ENCODE data around the gene KICS2.
"Not testable (repeated sequence)": the region's sequence is repeated elsewhere in the genome, so short reads cannot be mapped to it uniquely, and the experiment has no call there.

The KICS2 gene

DNA sequence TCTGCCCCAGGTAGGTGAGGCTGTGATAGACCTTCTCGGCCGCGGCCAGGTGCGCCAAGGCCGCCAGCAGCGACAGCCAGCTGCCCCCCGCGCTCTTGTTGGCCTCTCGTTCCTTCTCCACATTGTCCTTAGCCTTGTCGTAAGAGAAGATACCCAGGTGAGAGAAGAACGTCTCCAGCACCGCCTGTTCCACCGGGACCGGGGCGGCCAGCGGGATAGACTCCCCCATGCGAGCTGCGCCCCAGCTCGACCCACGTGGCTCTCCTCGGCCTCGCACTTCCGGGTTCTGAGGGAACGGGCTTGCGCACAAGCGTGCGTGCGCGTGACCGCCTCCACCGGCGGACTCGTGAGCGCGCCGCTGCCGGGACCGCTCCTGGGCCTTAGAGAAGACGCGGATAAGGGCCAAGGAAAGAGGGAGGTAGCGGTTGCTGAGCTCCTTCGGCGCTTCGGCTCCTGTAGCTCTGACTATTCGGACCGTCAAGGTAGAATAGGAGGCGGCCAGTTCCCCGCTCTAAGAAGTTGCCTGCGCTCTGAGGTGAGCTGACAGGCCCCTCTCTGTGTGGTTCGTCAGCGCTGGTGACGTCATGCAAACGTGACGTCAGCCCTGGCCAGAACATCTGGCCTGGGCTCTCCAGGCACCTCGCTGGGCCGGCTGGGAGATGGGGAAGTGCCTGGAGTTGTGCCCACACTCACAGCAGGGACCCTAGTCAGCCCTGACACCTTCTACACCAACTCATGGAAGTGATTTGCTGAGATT, at the start of gene KICS2:
KICS2 (minus strand) TSS at position 288 of the 757 bp plus-strand sequence; CDS start at position 229, 59 bp downstream.
- DNase-seq (ENCODE audit: low read depth in 2 of 2) = peak; percentile 85 to 86

DNA sequence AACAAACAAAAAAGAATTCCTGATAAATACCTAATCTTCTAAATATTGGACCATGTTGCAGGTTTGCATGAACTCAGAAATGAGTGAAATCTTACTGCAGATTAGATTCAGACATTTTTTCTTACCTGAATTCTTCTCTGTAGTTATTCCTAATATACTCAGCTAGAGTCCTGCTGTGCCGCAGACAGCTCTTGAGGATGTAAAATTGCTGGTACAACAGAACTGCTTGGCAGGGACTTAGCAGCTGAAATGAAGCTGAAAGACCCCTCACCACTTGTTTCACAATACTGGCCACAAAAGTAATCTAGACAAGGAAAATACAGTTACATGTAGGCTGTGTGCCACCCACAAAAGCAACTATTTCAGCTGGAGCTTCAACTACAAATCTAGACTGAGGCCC, 48.3 kb upstream of the KICS2 start:
- no peak for DNase-seq (ENCODE audit: low read depth in 2 of 2)

DNA sequence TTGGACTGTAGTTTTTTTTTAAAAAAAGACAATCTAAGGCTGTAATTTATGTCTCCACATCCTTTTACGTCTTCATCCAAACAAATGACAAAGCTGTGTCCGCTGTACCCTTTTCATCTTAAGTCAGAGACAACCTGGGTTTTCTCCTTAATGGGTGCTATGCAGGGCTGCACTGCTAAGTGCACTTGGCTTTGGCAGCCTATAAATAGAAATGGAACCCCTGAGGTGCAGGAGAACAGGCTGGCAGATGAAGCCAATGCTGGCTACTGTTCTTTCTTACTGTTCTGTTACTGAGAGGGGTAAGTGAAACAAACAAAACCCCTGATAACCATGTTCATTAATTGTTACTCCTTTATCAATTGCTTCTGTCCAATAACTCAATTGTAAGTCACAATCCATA, 47.1 kb upstream of the KICS2 start:
- no peak for DNase-seq (ENCODE audit: low read depth in 2 of 2)

DNA sequence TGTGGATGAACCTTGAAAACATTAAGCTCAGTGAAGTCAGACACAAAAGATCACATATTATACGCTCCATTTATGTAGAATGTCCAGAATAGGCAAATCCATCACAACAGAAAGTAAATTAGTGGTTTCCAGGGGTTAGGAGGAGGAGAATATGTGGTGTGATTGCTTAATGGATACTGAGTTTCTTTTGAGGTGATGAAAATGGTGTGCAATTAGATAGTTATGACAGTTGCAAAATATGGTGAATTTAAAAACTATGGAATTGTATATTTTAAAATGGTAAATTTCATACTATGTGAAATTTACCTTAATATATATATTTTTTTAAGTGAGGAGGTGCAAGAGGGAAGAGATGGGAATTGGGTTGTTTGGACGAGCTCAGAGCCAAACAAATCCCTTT, 46.3 kb upstream of the KICS2 start:
- DNase-seq (ENCODE audit: low read depth in 2 of 2) = no peak

DNA sequence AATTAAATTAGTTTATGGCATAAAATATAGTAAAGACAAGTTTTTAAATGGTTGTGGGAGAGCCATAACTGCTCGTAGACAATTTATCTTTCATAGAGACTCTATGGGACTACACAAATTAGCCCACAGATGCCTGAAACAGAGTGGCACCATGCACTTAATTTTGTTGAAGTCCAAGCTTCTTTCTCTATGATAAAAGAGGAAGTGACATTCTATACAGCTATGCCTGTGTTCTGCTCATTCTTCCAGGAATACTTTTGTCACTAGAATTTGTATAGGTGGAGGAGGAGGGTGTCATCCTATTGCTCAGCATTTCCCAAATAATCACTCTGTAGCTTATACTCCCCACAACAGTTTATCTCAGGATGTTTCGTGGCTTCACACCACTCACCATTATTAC, 43.7 kb upstream of the KICS2 start:
- DNase-seq (ENCODE audit: low read depth in 2 of 2) = no peak

DNA sequence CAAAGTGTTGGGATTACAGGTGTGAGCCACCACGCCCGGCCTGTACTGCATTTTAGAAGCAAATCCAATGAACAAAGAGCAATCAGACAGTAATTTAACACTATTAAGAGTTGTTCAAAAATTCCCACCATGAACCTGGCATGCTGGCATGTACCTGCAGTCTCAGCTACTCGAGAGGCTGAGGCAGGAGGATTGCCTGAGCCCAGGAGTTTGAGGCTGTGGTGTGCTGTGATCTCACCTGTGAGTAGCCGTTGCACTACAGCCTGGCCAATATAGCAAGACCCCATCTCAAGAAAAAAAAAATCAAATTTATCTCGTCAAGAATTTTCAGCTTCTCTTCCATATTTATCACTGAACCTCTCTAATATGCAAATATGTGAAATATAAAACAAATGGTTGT, 39.7 kb upstream of the KICS2 start:
- DNase-seq (ENCODE audit: low read depth in 2 of 2) = no peak

DNA sequence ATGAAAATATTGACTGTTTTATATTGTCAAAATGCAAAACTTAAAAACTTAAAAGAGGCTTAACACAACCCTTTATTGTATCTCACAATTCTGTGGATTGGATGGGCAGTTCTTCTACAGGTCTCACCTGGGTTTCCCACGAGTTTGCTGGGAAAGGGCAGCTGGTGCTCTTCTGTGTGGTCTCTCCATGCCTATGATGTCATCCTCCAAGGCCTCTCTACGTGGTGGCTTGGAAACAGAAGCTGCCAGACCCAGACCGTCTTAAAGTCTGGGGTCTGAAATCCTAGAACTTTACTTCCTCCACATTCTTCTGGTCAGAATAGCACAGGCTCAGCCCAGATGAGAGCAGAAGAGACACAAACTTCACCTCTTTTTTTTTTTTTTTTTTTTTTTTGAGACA, 36.5 kb upstream of the KICS2 start:
- no peak for DNase-seq (ENCODE audit: low read depth in 2 of 2)

DNA sequence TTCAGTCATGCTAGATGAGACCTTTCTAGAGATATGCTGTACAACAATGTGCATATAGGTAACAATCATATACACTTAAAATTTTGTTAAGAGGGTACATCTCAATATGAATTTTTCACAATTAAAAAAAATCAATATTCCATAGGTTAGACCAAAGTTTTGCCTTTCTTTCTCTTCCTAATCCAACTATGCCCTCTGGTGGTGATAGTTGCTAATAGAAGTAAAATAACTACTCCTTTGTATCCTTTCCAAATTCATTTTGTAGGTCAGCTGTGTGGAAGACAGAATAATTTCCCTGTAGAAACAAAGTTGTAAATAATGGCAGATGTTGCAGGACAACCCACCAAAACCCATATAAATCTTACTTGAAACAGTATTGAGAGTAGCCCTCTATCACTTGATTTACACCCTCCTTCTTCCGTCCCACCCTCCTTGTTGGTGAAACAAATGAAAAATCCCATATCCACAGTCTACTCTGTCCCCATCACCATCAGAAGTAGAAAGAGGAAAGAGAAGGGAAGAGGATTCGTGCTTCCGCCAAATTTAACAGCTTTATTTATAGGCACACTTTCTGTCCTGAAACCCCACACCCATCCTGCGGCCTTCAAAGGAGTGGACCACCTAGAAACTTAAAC, 34.2 kb upstream of the KICS2 start:
- DNase-seq (ENCODE audit: low read depth in 2 of 2) = no peak

DNA sequence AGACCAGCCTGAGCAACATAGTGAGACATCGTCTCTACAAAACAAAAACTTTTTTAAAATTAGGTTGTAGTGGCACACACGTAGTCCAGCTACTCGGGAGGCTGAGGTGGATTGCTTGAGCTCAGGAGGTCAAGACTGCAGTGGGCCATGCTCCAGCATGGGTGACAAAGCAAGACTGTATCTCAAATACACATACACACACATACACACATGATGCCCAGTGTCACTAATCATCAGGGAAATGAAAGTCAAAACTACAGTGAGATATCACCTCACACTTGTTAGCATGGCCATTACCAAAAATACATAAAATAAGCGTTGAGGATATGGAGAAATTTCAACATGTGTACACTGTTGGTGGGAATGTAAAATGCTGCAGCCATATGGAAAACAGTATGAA, 33.2 kb upstream of the KICS2 start:
- DNase-seq (ENCODE audit: low read depth in 2 of 2) = no peak

DNA sequence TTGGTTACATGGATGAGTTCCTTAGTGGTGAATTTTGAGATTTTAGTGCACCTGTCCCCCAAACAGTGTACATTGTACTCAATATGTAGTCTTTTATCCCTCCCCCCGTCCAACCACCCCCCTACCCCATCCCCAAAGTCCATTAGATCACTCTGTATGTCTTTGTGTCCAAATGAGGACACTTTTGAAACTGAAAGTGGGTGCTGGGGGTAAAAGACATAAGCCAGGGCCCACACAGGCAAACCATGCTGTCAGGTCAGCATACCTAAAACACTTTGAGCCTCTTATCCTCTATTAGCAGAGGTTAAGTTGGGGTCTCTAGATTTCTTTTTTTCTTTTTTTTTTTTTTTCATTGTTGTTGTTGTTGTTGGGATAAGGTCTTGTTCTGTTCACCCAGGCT, 31.3 kb upstream of the KICS2 start:
- no peak for DNase-seq (ENCODE audit: low read depth in 2 of 2)

DNA sequence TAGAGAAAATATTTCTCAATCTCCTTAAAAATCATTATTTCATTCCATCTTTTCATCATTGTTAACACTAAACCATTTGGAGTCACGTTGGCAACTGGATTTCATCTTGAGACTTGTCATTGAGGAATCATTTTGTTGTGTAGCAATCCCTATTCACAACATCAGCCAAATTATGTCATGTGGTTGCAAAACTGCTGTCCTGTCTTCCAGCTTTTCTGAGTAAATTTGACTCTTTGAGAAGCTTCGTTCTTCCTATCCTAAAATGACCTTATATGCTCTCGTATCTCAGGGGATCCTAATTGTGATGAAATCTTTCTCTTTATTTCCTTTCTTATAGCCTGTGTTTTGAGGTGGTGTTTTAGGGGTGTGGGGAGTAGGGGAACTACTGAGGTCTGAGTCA, 30.6 kb upstream of the KICS2 start:
- no peak for DNase-seq (ENCODE audit: low read depth in 2 of 2)

DNA sequence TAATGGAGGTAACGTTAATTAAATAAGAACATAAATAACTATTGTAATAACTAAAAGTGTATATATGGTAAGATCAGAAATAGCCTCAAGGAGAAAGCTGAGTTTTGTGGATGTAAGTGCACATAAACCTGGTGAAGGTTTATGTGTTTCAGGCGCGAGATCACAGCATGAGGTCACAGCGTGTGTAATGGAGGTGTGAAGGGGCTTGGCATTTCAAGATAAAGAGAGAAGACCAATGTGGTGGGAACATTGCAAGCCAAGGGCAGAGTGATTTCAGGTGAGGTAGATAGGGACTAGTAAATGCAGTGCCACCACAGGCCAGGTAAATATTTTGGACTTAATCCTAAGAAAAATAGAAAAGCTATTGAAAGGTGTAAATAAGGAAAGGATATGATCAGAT, 21.7 kb upstream of the KICS2 start:
- no peak for DNase-seq (ENCODE audit: low read depth in 2 of 2)

DNA sequence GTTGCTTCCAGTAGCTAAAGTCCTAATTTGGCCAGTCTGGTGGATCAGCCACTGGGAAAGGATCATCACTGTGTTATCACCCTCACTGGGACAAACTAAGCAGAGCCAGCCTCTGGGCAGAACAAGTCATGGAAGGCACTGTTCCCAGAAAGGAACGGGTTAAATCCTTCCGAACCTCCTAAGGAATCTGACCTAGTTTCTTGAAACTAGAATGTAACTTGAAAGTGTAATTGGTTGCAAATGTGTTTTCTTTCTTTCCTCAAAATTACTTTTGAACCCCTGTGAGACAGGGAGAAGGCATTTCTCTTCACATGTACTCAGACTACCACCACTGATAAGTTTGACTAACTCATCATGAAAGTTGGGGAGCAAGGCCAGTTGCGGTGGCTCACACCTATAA, 18.7 kb upstream of the KICS2 start:
- no peak for DNase-seq (ENCODE audit: low read depth in 2 of 2)

DNA sequence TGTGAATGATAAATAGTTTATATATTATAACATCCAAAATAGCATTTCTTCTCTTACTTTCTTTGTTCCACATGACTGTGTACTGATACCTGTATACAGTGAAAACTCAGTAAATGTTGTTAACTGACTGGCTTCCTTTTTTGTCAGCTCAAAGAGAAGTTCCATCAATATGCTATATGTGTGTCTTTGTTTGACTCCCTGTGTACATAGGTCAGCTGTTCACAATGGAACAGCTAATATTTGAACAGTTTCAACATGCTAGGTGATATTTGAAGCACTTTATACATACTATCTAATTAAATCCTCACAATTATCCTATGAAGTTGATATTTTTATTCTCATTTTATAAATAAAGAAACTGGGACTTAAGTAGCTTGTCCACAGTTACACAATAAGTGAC, 15.3 kb upstream of the KICS2 start:
- DNase-seq (ENCODE audit: low read depth in 2 of 2) = no peak

DNA sequence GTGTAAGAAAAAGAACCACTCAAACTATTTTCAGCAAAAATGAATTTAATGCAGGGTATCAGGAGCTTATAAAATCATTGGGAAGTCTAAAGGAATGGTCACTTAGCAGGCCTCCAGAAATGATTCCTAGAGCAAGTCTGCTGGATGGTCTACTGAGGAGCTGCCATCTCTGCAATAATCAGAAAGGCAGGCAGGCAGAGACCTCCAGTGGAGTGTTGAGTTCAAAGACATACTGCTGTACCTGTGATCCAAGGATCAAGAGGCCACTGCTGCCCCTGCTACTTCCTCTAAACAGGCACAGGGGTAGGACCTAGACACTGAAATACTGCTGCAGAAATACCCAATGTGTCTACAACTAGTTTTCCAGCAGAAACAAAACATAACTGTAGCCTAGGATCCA, 14.5 kb upstream of the KICS2 start:
- DNase-seq (ENCODE audit: low read depth in 2 of 2) = no peak

DNA sequence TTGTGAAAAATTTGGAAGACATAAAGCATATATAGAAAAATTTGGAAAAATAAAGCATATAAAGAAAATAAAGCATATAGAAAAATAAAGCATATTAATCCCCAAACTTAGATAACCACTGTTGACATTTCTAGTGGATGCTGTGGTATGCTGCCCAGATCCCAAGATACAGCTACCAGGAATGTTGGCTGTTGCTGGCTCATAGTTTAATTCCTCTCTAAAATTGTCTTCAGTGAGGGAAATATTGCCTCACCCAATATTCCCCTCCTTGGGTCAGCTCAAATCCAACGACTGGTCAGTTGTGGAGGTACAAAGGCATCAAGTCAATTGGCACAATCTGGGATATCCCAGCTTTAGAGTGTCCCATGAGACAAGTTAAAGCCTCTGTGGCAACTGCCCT, 10.1 kb upstream of the KICS2 start:
- DNase-seq (ENCODE audit: low read depth in 2 of 2) = no peak

DNA sequence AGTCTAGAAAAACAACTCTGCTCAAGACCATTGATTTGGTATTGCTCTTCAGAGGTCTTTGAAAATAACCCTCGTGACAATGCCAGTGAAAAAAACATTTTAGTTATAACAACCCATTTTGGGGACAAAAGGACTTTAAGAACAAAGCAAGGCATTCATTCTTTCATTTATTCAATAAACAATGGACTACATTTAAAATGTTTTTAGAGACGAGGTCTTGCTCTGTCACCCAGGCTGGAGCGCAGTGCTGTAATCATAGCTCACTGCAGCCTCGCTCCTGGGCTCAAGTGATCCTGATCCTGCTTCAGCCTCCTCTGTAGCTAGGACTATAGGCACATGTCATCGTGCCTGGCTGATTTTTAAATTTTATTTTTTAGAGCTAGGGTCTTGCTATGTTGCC, 7.7 kb upstream of the KICS2 start:
- no peak for DNase-seq (ENCODE audit: low read depth in 2 of 2)

DNA sequence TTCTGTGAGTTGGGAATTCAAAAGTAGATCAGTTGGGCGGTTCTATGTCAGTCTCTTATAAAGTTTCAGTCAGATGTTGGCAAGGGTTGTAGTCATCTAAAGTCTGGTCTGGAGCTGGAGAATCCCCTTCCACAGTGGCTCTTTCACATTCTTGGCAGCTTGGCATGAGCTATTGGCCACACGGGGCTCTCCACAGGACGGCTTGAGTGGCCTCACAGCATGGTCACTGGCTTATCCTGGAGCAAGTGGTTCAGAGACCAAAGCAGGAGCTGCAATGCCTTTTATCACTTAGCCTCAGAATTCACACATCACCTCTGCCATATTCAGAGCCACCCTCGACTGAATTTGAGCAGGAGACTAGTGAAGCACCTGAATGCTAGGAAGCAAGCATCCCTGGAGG, 7.1 kb upstream of the KICS2 start:
- DNase-seq (ENCODE audit: low read depth in 2 of 2) = no peak

DNA sequence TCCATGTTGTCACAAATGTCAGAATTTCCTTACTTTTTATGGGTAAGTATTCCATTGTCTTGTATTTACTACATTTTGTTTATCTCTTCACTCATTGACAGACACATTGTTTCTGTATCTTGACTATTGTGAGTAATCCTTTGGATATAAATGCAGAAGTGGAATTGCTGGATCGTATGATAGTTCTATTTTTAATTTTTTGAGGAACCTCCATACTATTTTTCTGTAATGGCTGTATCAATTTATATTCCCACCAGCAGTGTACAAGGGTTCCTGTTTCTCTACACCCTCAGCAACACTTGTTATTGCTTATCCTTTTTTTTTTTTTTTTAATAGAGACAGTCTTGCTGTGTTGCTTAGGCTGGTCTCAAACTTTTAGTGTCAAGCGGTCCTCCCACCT, 3.5 kb upstream of the KICS2 start:
- DNase-seq (ENCODE audit: low read depth in 2 of 2) = no peak

DNA sequence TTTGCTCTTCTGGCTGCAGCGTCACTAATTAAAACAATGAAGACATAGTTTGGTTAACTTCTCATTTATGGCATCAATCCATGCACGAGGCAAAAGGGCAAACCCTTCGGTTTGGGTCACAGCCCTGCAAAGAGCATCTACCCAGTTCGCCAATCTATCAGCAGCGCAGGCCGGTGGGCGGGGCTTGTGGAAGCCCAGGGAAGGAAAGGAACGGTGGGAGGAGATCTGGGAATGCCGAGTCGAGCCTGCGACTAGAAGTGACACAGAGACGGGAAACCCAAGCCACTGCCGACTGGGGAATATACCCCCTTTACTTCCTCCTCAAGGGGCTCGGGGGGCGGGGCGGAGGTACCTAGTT, 466 bp downstream of the KICS2 start:
- peak; percentile 54 to 59 for DNase-seq (ENCODE audit: low read depth in 2 of 2)

DNA sequence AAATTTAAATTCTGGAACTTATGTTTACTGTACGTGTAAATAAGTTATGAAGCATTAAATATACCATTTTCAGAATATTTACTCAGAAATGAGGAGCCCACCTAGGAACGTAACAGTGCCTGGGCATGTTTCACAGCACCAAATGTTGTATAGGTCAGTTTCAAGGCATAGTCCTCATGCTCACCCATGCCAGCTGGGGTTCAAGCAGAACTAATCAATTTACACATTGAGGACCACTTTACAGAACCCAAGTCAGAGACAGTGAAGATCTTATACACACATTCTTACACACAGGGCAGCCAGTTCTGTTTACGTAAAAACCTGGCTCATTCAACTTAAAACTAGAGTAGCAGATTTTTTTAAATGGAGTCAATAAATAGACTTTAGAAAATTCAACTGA, 2.0 kb downstream of the KICS2 start:
- DNase-seq (ENCODE audit: low read depth in 2 of 2) = no peak

DNA sequence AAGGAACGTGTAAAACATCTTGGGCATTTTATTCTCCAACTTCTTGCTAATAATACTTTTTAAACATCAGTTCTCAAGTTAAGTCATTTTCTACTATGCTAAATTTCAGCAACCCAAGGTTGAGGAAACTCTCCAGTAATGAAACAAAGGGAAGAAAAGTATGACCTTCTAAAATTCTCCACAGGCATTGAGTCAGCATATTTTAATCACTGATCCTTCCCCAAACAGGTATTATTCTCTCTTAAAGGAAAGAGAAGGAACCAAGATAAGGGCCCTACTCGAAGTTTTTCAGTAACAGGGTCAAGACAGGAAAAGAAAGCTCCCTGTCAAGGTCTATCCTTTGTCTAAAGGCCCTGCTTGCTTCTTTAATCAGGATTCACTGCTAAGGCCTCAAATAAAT, 3.0 kb downstream of the KICS2 start:
- DNase-seq (ENCODE audit: low read depth in 2 of 2) = no peak

DNA sequence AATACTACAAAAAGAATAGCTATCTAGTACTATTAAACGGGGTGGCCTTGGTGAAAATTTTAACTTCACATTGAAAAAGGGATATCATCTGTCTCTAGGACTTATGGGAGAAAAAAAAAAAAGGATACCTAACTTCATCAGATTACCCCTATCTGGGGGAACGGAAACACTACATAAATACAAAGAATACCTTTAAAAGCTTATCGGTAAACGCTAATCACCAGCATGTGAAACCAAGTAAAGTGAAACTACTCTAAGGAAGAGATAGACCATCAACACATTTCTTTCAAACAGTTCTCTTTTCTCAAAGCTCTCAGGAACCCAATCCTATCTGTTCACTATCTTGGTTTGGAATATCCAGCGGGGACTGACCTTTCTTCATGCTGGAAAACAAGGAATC, 3.5 kb downstream of the KICS2 start:
- DNase-seq (ENCODE audit: low read depth in 2 of 2) = no peak

DNA sequence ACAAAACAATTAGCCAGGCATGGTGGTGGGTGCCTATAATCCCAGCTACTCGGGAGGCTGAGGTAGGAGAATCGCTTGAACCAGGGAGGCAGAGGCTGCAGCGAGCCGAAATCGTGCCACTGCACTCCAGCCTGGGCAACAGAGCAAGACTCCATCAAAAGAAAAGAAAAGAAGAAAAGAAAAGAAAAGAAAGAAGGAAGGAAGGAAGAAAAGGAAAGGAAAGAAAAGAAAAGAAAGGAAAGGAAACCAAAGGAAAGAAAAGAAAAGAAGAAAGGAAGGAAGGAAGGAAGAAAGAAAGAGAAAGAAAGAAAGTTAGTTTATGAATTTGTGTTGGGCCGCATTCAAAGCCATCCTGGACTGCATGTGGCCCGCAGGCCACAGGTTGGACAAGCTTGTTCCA, 4.5 kb downstream of the KICS2 start:
- DNase-seq (ENCODE audit: low read depth in 2 of 2) = not testable (repeated sequence)
